Lower leg skin (tissue), 4 donors: ENCODE measurements around the gene SCN8A. TPM values are rescaled to one million over a fixed set of nuclear protein-coding genes. Genes with fewer than 3 reads are reported as not detected.

Source experiments
- DNase-seq, 2 donors: peaks; one replicate each; pipeline ENCODE4 v3.0.0-alpha.2; 2019; ENCODE audit warnings: low spot score in 2 of 2
- H3K4me3 ChIP-seq: fragments of 200-600 bp; sonication (generic); 2 replicates; pipeline ENCODE4 v1.5.1; 2017; ENCODE audit warnings: mild to moderate bottlenecking, low read depth; ENCODE audit not compliant: poor library complexity, severe bottlenecking
- CTCF ChIP-seq, 3 donors: fragments of 450-650 bp; IDR thresholded peaks; one replicate each; pipeline ENCODE4 v1.5.1; 2016; ENCODE audit warnings: antibody characterized with exemption in 3 of 3, mild to moderate bottlenecking in 3 of 3, moderate library complexity in 2 of 3
- POLR2A ChIP-seq, 2 donors: fragments of 450-650 bp; IDR thresholded peaks; one replicate each; pipeline ENCODE4 v1.6.1; 2016 to 2017; ENCODE audit warnings: antibody characterized with exemption in 2 of 2, mild to moderate bottlenecking in 1 of 2, moderate library complexity in 1 of 2
- WGBS, 2 donors: methylation state at CpG; one replicate each; pipeline ENCODE4 v1.1.5; 2018; 5-methylcytosine and 5-hydroxymethylcytosine counted together
- intact Hi-C: fragments of 100-400 bp; cut with DNase I; formaldehyde crosslinking; loops from one replicate; pipeline ENCODE4 v1.15.0; 2023; ENCODE audit warnings: low total_unique reads
- total RNA-seq, 4 donors: library from RNA; depleted of rRNA; stranded (reverse); fragments of >200 nt; gene quantifications; one replicate each; pipeline ENCODE4 v1.1.0, GENCODE V29; 2016

The SCN8A gene
- total RNA-seq, 4 donors from 2014 or later, result 0.42 to 0.80 (median 0.65) TPM

- WGBS, 2 donors, result 58 to 73% methylated on average over 34 to 48 of the region's 57 CpGs
- TF ChIP-seq CTCF (IDR thresholded peaks at IDR 0.05) (no peak), POLR2A (IDR thresholded peaks at IDR 0.05) (no peak)
- intact Hi-C loops, result no loop called here
- no peak for DNase-seq
- H3K4me3 ChIP-seq, result no peak overlapping the region
Measured at GRCh38 chr12:51848841-51849735, 258.1 kb downstream of the SCN8A start.

- intact Hi-C loops, result no loop called here
- no peak for TF ChIP-seq POLR2A (IDR thresholded peaks at IDR 0.05)
- no peak for TF ChIP-seq CTCF (IDR thresholded peaks at IDR 0.05)
- 76 to 77% methylated on average over 8 of the region's 8 CpGs for WGBS, 2 donors
- no peak for DNase-seq
- no peak overlapping the region for H3K4me3 ChIP-seq
Measured at GRCh38 chr12:51850081-51850964, 259.3 kb downstream of the SCN8A start.

- H3K4me3 ChIP-seq, result no peak overlapping the region
- TF ChIP-seq POLR2A (IDR thresholded peaks at IDR 0.05) (no peak), CTCF (IDR thresholded peaks at IDR 0.05) (no peak)
- no peak for DNase-seq
- WGBS, 2 donors, result 85 to 92% methylated on average over 4 of the region's 4 CpGs
- intact Hi-C loops, result no loop called here
Measured at GRCh38 chr12:51850965-51851299, 259.9 kb downstream of the SCN8A start.

- 51 to 56% methylated on average over 8 of the region's 8 CpGs for WGBS, 2 donors
- TF ChIP-seq CTCF (IDR thresholded peaks at IDR 0.05) (no peak), POLR2A (IDR thresholded peaks at IDR 0.05) (no peak)
- no peak overlapping the region for H3K4me3 ChIP-seq
- intact Hi-C loops, result no loop called here
- DNase-seq, result peak in 1 of 2 donors; percentile 33
Measured at GRCh38 chr12:51851413-51852124, 260.5 kb downstream of the SCN8A start.

GRCh38 chr12:51852404-51853137 is 261.5 kb downstream of the SCN8A start:
- intact Hi-C loops, result no loop called here
- TF ChIP-seq POLR2A (IDR thresholded peaks at IDR 0.05) (no peak), CTCF (IDR thresholded peaks at IDR 0.05) (no peak)
- H3K4me3 ChIP-seq, result no peak overlapping the region
- WGBS, 2 donors, result 62 to 75% methylated on average over 5 of the region's 5 CpGs
- DNase-seq, result no peak
